ENCODE data around the gene BCKDHA. TPM values are rescaled to one million over a fixed set of nuclear protein-coding genes. Genes with fewer than 3 reads are reported as not detected.
"Not testable (repeated sequence)": the region's sequence is repeated elsewhere in the genome, so short reads cannot be mapped to it uniquely, and the experiment has no call there.

Gene BCKDHA
- total RNA-seq, 2 donors from 2014 or later = 10.9 to 13.7 TPM

DNA sequence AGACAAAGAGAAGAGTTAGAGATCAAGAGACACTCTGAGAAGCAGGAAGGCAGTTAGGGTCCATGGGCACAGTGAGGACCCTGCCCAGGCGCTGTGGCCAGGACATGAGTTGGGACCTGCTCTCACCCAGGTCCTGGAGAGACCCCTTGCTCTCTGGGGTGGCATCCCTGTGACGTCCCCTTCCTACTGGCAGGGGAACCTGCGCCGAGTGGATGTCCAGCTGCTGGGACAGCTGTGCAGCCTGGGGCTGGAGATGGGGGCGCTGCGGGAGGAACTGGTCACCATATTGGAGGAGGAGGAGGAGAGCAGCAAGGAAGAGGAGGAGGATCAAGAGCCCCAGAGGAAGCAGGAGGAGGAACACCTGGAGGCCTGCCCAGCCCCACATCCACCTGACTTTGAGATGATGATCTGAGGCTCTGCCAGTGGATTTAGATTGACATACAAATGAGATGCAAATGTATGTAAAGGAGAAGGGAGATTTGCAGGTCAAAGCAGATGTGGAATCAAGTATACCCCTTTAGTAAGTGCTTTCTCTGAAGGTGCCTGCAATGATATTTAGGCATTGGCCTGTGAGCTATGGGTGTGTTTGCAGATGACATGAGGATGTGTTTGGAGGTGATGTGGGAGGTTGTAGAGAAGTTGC is 46.3 kb downstream of the BCKDHA start:
- Mint-ChIP-seq H3K27me3 (peaks cover 6 to 13% of the 10 kb centered on the region in 2 donors), H3K27ac (no peak overlapping the region), H3K4me3 (no peak overlapping the region), H3K4me1 (ENCODE audit: low read depth in 2 of 2) (no peaks in the 10 kb centered on the region), H3K36me3 (no peaks in the 10 kb centered on the region), H3K9me3 (no peaks in the 10 kb centered on the region)
- DNase-seq (ENCODE audit: low spot score) (no peak), ATAC-seq (no peak)

DNA sequence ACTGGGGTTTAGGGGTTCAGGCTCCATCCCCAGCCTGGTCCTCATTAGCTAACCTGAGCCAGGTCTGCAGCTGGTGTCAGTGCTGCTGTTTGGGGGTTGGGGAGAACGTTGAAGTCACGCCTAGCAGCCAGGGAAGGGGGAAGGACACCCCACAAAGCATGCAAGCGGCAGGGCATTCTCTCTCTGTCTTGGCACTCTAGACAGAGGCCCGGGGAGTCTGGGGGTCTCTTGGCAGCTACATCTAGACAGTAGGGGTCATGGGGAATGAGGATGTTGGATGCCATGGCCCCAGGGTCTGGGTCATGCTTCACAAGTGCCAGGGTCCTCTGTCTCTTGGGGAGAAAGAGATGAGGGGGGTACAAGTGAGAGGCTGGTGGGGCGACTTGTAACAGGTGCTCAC is 48.0 kb downstream of the BCKDHA start:
- Mint-ChIP-seq H3K4me1 (ENCODE audit: low read depth in 2 of 2) (peaks cover 9 to 10% of the 10 kb centered on the region in 2 donors), H3K9me3 (no peaks in the 10 kb centered on the region), H3K36me3 (no peaks in the 10 kb centered on the region), H3K27me3 (peaks cover 13 to 24% of the 10 kb centered on the region in 2 donors), H3K4me3 (no peak overlapping the region), H3K27ac (no peak overlapping the region)
- ATAC-seq = no peak
- DNase-seq (ENCODE audit: low spot score) = no peak

DNA sequence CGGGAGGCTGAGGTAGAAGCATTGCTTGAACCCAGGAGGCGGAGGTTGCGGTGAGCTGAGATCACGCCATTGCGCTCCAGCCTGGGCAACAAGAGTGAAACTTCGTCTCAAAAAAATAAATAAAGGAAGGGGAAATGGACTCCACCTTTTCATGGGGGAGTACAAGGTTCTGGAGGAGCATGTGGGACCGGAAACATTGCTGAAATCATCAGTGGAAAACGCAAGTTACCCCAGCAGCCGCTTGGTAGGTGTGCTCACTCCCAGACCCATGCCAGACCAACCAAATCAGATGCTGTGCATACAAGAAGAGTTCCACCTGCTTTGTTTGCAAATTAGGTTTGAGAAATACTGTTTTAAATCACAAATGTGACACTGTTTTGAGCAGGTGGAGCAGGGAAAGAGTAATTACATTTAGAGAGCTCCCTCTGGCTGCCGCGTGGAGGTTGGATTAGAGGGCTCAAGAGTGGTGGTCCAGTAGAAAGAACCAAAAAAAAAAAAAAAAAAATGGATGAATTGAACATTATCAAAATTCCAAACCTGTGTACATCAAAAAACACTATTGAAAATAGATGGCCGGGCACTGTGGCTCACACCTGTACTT is 50.2 kb downstream of the BCKDHA start:
- Mint-ChIP-seq H3K27me3 (peaks cover 13 to 24% of the 10 kb centered on the region in 2 donors), H3K4me1 (ENCODE audit: low read depth in 2 of 2) (peaks cover 9 to 10% of the 10 kb centered on the region in 2 donors), H3K27ac (no peak overlapping the region), H3K4me3 (no peak overlapping the region), H3K36me3 (no peaks in the 10 kb centered on the region), H3K9me3 (no peaks in the 10 kb centered on the region)
- ATAC-seq (no peak), DNase-seq (ENCODE audit: low spot score) (no peak)

DNA sequence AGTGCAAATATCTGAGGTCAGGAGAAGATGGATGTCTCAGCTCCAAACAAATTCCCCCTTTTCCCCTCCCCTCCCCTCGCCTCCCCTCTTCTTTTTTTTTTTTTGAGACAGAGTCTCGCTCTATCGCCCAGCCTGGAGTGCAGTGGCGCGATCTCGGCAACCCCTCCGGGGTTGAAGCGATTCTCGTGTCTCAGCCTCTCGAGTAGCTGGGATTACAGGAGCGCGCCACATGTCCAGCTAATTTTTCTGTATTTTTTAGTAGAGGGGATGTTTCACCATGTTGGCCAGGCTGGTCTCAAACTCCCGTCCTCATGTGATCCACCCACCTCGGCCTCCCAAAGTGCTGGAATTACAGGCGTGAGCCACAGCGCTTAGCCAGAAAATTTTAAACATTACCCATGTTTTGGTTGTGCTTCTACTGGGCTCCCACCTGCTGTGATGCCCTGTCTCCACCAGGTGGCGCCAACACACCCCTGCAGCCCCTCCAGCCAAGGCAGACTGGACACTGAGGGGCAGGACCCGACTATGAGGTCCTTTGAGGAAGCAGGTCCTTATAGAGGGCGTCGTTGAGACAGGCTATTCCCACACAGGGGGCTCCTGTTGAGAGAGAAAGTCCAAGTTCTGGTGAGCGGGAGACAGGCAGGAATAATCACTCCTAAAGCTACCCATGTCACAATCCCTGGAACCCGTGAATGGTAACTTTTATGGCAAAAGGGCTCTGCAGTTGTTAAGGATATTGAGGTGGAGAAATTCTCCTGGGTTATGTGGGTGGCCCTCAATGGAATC is 51.7 kb downstream of the BCKDHA start:
- no peaks in the 10 kb centered on the region for H3K36me3 Mint-ChIP-seq
- H3K9me3 Mint-ChIP-seq = no peaks in the 10 kb centered on the region
- peak overlapping the region in 1 of 2 donors; percentile 57 for H3K27ac Mint-ChIP-seq
- peaks cover 7 to 18% of the 10 kb centered on the region in 2 donors for H3K27me3 Mint-ChIP-seq
- DNase-seq (ENCODE audit: low spot score) (peak; percentile 82), ATAC-seq (peak; percentile 85 to 88)
- H3K4me3 Mint-ChIP-seq = peak overlapping the region; percentile 72
- H3K4me1 Mint-ChIP-seq (ENCODE audit: low read depth in 2 of 2) = peaks cover 9 to 10% of the 10 kb centered on the region in 2 donors

DNA sequence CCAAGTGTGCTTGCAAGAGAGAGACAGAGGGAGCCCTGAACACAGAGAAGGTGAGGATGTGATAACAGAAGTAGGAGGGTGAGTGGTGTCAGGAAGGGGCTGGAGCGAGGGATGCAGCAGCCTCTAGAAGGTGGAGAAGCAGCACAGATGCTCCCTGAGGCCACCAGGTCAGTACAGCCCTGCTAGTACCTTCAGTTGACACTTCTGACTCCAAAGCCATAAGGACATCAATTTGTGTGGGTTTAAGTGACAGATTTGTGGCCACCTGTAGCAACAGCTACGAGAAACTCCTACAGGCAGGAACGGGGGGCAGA is 52.2 kb downstream of the BCKDHA start:
- peaks cover 7 to 18% of the 10 kb centered on the region in 2 donors for H3K27me3 Mint-ChIP-seq
- H3K4me1 Mint-ChIP-seq (ENCODE audit: low read depth in 2 of 2) = peaks cover 9 to 10% of the 10 kb centered on the region in 2 donors
- no peak overlapping the region for H3K4me3 Mint-ChIP-seq
- no peaks in the 10 kb centered on the region for H3K9me3 Mint-ChIP-seq
- DNase-seq (ENCODE audit: low spot score) (no peak), ATAC-seq (no peak)
- no peaks in the 10 kb centered on the region for H3K36me3 Mint-ChIP-seq
- peak overlapping the region in 1 of 2 donors; percentile 57 for H3K27ac Mint-ChIP-seq

DNA sequence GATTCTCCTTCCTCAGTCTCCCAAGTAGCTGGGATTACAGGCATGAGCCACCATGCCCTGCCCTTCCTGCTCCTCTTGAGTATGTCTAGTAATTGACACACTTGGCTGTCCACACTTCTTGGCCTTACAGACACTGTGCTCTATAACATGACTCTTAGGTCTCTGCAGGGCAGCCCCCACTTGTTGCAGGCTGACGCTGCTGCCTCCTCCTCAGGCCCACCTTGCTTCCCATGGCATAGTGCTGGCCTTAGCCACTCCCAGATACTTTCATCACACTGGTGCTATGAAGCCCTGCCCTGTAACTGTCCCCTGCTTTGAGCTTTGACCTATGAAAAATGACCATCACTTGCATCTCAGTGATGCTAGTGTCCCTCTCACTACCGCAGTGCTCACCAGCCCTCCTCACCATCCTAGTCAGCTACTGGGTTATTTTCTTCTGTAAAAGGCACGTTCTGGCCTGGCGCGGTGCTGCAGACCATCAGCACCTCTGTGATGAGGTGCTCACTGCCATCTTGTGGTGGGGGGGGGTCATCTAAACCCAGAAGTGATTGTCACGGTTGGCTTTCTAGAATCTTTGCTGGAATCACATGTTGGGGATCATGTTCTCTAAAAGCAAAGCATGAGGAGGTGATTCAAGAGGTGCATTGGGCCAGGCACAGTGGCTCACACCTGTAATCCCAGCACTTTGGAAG is 55.1 kb downstream of the BCKDHA start:
- H3K9me3 Mint-ChIP-seq = no peaks in the 10 kb centered on the region
- H3K27me3 Mint-ChIP-seq = peaks cover 16 to 19% of the 10 kb centered on the region in 2 donors
- DNase-seq (ENCODE audit: low spot score) = no peak
- no peak for ATAC-seq
- H3K36me3 Mint-ChIP-seq = no peaks in the 10 kb centered on the region
- no peak overlapping the region for H3K27ac Mint-ChIP-seq
- H3K4me1 Mint-ChIP-seq (ENCODE audit: low read depth in 2 of 2) = peaks cover 9 to 15% of the 10 kb centered on the region in 2 donors
- H3K4me3 Mint-ChIP-seq = no peak overlapping the region

DNA sequence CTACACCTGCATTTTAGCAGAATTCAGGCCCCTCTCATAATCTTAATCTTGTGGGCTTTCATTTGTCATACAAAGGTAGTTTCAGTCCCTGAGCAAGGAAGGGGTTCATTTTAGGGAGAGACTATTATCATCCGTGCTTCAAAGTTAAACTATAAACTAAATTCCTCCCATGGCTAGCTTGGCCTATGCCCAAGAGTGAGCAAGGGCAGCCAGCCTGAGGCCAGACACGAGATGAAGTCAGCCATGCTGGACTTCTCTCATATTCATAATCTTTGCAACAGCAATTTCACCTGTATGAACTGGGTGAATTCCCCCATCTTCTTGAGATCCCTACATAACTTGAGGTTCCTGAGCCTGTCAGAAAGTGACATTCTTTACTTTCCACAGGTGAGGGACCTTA is 58.3 kb downstream of the BCKDHA start:
- Mint-ChIP-seq H3K4me1 (ENCODE audit: low read depth in 2 of 2) (peaks cover 0 to 5% of the 10 kb centered on the region in 2 donors), H3K4me3 (no peak overlapping the region), H3K36me3 (no peaks in the 10 kb centered on the region), H3K27ac (no peak overlapping the region), H3K27me3 (peaks cover 25 to 26% of the 10 kb centered on the region in 2 donors), H3K9me3 (no peaks in the 10 kb centered on the region)
- ATAC-seq = no peak
- no peak for DNase-seq (ENCODE audit: low spot score)

DNA sequence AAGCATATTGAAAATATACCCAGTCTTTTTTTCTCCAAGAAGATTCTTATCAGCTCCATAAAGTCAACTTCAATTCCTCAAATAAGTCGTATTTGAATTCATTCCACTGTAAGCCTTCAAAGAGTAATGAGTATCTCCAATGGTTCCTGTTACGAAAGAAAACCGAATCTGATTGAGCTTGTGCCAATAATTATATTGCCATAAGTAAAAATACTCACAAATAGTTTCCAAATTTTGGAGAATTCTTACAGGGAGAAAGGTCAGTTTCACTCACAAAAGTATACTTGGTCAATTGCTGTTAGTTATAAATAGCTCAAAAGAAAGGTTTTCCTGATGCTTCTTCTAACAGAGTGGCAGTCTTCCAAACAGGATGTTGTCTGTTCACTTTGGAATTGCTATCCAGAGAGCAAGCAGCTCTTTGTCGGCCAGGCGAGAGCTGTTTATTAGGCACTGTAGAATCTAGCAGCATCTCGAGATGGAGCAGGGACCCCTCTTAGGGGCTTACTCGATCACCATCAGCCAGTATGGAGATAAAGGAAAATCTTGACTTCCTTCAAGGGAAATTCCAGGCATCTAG is 58.8 kb downstream of the BCKDHA start:
- Mint-ChIP-seq H3K27me3 (peaks cover 25 to 30% of the 10 kb centered on the region in 2 donors), H3K27ac (no peak overlapping the region), H3K4me3 (no peak overlapping the region)

DNA sequence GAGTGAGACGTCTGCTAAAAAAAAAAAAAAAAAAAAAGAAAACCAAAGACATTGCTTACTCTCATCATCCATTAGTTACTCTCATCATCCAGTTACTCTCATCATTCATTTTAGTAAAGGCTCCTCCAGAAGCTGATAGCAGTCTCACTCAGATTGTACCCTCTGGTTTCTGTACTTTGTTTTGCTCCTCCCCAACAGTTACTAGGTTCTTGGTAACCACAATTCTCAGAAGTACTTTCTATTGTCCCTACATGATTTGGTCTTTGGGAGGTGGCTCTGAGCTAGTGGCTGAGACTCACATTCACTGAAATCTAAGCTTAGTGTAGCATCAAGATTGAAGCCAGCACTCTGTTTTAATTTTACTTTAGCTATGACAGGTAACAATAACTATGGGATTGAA is 59.6 kb downstream of the BCKDHA start:
- ATAC-seq (peak in 1 of 2 donors; percentile 76), DNase-seq (ENCODE audit: low spot score) (no peak)
- peaks cover 25 to 33% of the 10 kb centered on the region in 2 donors for H3K27me3 Mint-ChIP-seq
- H3K9me3 Mint-ChIP-seq = no peaks in the 10 kb centered on the region
- peaks cover 0 to 5% of the 10 kb centered on the region in 2 donors for H3K4me1 Mint-ChIP-seq (ENCODE audit: low read depth in 2 of 2)
- no peaks in the 10 kb centered on the region for H3K36me3 Mint-ChIP-seq
- H3K27ac Mint-ChIP-seq = no peak overlapping the region
- no peak overlapping the region for H3K4me3 Mint-ChIP-seq

More for the DNA sequence above, 58.8 kb downstream of the BCKDHA start:
- Mint-ChIP-seq H3K36me3 (no peaks in the 10 kb centered on the region), H3K4me1 (ENCODE audit: low read depth in 2 of 2) (peaks cover 0 to 5% of the 10 kb centered on the region in 2 donors), H3K9me3 (no peaks in the 10 kb centered on the region)
- ATAC-seq (no peak), DNase-seq (ENCODE audit: low spot score) (no peak)

DNA sequence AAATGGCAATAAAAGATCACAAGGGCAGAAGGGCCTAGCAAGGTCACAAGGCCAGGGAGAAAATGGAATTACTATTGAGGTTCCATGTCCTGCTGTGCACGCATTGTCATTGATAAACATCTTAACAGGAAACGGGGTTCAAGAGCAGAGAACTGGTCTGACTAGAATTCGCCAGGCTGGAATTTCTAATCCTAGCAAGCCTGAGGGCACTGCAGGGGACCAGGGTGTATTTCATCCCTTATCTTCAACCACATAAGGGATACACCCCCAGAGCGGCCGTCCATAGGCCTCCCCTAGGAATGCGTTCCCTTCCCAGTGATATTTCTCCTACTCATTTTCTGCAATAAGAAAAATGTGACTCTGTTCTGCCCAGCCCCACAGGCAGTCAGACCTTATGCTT is 64.9 kb downstream of the BCKDHA start:
- Mint-ChIP-seq H3K27me3 (peaks cover 38 to 55% of the 10 kb centered on the region in 2 donors), H3K27ac (peak overlapping the region in 1 of 2 donors; percentile 88)
- no peak for ATAC-seq

DNA sequence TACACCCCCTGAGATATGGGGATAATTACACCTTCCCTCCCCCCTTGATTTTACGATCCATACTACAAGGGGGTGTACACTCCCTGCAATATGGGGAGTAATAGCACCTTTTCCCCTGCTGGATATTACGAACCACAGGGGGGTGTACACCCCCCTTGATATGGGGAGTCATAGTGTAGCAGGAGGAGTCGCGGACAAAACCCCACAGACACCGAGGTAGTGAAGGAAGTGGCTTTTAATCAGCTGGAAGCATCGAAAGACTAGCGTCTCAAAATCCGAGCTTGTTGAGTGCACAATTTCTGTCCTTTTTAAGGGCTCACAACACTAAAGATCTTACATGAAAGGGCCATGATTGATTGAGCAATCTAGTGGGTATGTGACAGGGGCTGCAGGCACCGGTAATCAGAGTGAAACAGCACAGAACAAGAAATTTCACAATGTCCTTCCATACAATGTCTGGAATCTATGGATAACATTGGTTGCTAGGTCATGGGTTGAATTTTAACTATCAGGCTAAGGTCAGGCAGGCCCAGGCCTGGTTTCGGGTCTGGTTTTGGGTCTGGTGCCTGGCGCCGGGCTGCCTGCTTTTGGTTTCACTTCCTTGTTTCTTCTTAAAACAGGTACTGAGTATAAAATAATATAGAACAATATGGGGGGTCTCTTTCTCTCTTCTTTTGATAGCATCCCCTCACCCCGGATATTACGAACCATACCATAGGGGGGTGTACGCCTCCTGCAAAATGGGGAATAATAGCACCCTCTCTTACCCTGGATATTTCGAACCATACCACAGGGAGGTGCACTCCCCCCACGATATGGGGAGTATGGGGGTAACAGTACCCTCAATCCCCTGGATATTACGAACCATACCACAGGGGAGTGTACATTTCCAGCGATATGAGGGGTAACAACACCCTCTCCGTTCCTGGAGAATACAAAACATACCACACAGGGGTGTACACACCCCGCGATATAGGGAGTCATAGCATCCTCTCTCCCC is 65.9 kb downstream of the BCKDHA start:
- H3K36me3 Mint-ChIP-seq; ATAC-seq; H3K9me3 Mint-ChIP-seq; DNase-seq (ENCODE audit: low spot score): not testable (repeated sequence)
- Mint-ChIP-seq H3K4me1 (ENCODE audit: low read depth in 2 of 2) (peaks cover 5 to 11% of the 10 kb centered on the region in 2 donors), H3K4me3 (peak overlapping the region; percentile 50), H3K27ac (peak overlapping the region; percentile 48 to 88), H3K27me3 (peaks cover 49 to 58% of the 10 kb centered on the region in 2 donors)

More for the DNA sequence above, 64.9 kb downstream of the BCKDHA start:
- Mint-ChIP-seq H3K36me3 (no peaks in the 10 kb centered on the region), H3K9me3 (no peaks in the 10 kb centered on the region), H3K4me3 (no peak overlapping the region), H3K4me1 (ENCODE audit: low read depth in 2 of 2) (peaks cover 5 to 11% of the 10 kb centered on the region in 2 donors)
- no peak for DNase-seq (ENCODE audit: low spot score)
